H1 (cell line): Measurements from ENCODE around the gene HK1. TPM values are rescaled to one million over a fixed set of nuclear protein-coding genes. Genes with fewer than 3 reads are reported as not detected.

ENCODE experiments used
- CTCF ChIA-PET: fragments of 300-600 bp; sonication (Branson Sonifier 250); formaldehyde crosslinking; loops from one replicate; lab custom pipeline; 2021; ENCODE audit not compliant: partially characterized antibody; lab: Charles Lee
- POLR2A ChIA-PET: fragments of 300-600 bp; sonication (Branson Sonifier 250); formaldehyde crosslinking; loops from one replicate; lab custom pipeline; 2021; ENCODE audit warnings: inconsistent platforms; ENCODE audit not compliant: partially characterized antibody; lab: Charles Lee
- DNase-seq, 2 experiments: peaks; one replicate each; pipeline versions ENCODE4 v3.0.0 to v3.0.0-alpha.2; 2010 to 2022; ENCODE audit warnings: low spot score in 2 of 2, low read depth in 1 of 2, mixed read lengths in 1 of 2
- FAIRE-seq: peaks from 2 replicates; lab custom pipeline; 2011; peaks lifted over from hg19 to GRCh38; lab: Jason Lieb, UNC
- H2AFZ ChIP-seq: 2 replicates; pipeline ENCODE4 v1.8.1; 2012; ENCODE audit warnings: low read length, inconsistent platforms
- H2AK5ac ChIP-seq: 2 replicates; pipeline ENCODE4 v1.6.1; 2013; ENCODE audit warnings: low read depth, low read length
- H2BK120ac ChIP-seq: replicated peaks from 2 replicates; pipeline ENCODE3; 2013; ENCODE audit warnings: low read depth, low read length, inconsistent platforms
- H2BK12ac ChIP-seq: 2 replicates; pipeline ENCODE4 v1.6.1; 2013; ENCODE audit warnings: low read depth, low read length
- H2BK15ac ChIP-seq: 2 replicates; pipeline ENCODE4 v1.6.1; 2013; ENCODE audit warnings: low read length
- H2BK20ac ChIP-seq: 2 replicates; pipeline ENCODE4 v1.6.1; 2013; ENCODE audit warnings: low read length
- H2BK5ac ChIP-seq: 2 replicates; pipeline ENCODE4 v1.6.1; 2013; ENCODE audit warnings: low read depth, low read length
- H3K14ac ChIP-seq: 2 replicates; pipeline ENCODE4 v1.6.1; 2013; ENCODE audit warnings: inconsistent platforms; ENCODE audit not compliant: insufficient read length
- H3K18ac ChIP-seq: 2 replicates; pipeline ENCODE4 v1.6.1; 2013; ENCODE audit warnings: low read length; ENCODE audit errors: extremely low read depth
- H3K23ac ChIP-seq: 2 replicates; pipeline ENCODE4 v1.6.1; 2013; ENCODE audit warnings: inconsistent platforms; ENCODE audit not compliant: insufficient read length
- H3K23me2 ChIP-seq: 2 replicates; pipeline ENCODE4 v1.6.1; 2013; ENCODE audit warnings: low read depth, low read length
- H3K27ac ChIP-seq: 2 replicates; pipeline ENCODE4 v1.6.1; 2011; ENCODE audit warnings: low read depth, low read length, inconsistent platforms
- H3K27me3 ChIP-seq, 4 experiments: replicated peaks in 1 of 4; 1 replicate in 1 of 4; 2 replicates in 3 of 4; pipeline versions ENCODE4 v1.6.1 to v1.8.1; 2011 to 2013; ENCODE audit warnings: low read length in 3 of 4, mild to moderate bottlenecking in 3 of 4, inconsistent platforms in 2 of 4, mixed read lengths in 2 of 4, moderate library complexity in 1 of 4; ENCODE audit not compliant: control insufficient read depth in 3 of 4, insufficient read depth in 3 of 4; ENCODE audit errors: extremely low read depth in 1 of 4
- H3K36me3 ChIP-seq, 4 experiments: 2 replicates each; pipeline versions ENCODE4 v1.6.1 to v1.8.1; 2011 to 2013; ENCODE audit warnings: mild to moderate bottlenecking in 4 of 4, low read length in 3 of 4, moderate library complexity in 2 of 4, control low read depth in 1 of 4, inconsistent platforms in 1 of 4; ENCODE audit not compliant: insufficient read depth in 4 of 4, control insufficient read depth in 2 of 4
- H3K4ac ChIP-seq: replicated peaks from 2 replicates; pipeline ENCODE3; 2013; ENCODE audit warnings: low read length, low read depth, mixed read lengths, inconsistent platforms; ENCODE audit not compliant: insufficient read length
- H3K4me1 ChIP-seq, 4 experiments: replicated peaks in 1 of 4; 1 replicate in 1 of 4; 2 replicates in 3 of 4; pipeline versions ENCODE4 v1.6.1 to v1.8.1; 2011 to 2013; ENCODE audit warnings: low read length in 3 of 4, inconsistent platforms in 2 of 4, mixed read lengths in 1 of 4; ENCODE audit not compliant: insufficient read depth in 4 of 4, control insufficient read depth in 3 of 4
- H3K4me2 ChIP-seq, 2 experiments: 2 replicates each; pipeline versions ENCODE4 v1.6.1 to v1.8.1; 2011 to 2013; ENCODE audit warnings: low read depth in 2 of 2, low read length in 2 of 2, control low read depth in 1 of 2, inconsistent platforms in 1 of 2, mild to moderate bottlenecking in 1 of 2; ENCODE audit not compliant: insufficient read depth in 1 of 2
- H3K4me3 ChIP-seq, 4 experiments: fragments of 200-600, 300-600 bp in 1 of 4; sonication (generic), shearing (Covaris generic), sonication (Bioruptor Twin) in 1 of 4; 2 replicates each; pipeline versions ENCODE4 v1.5.1 to v1.8.1; 2011 to 2016; ENCODE audit warnings: low read length in 4 of 4, low read depth in 3 of 4, control low read depth in 2 of 4, inconsistent platforms in 2 of 4, mild to moderate bottlenecking in 2 of 4, mixed read lengths in 1 of 4, moderate library complexity in 1 of 4; ENCODE audit not compliant: insufficient read depth in 2 of 4; ENCODE audit errors: extremely low read depth in 1 of 4
- H3K56ac ChIP-seq: replicated peaks from 2 replicates; pipeline ENCODE3; 2013; ENCODE audit warnings: low read depth, mild to moderate bottlenecking, mixed read lengths, low read length, inconsistent platforms; ENCODE audit not compliant: insufficient read length
- H3K79me1 ChIP-seq: 2 replicates; pipeline ENCODE4 v1.6.1; 2013; ENCODE audit warnings: low read depth, low read length, control low read depth
- H3K79me2 ChIP-seq, 2 experiments: 2 replicates each; pipeline versions ENCODE4 v1.6.1 to v1.8.1; 2012 to 2013; ENCODE audit warnings: low read length in 2 of 2, mild to moderate bottlenecking in 2 of 2, inconsistent platforms in 1 of 2; ENCODE audit not compliant: insufficient read depth in 2 of 2, control insufficient read depth in 1 of 2
- H3K9ac ChIP-seq, 4 experiments: replicated peaks in 1 of 4; 1 replicate in 1 of 4; 2 replicates in 3 of 4; pipeline versions ENCODE4 v1.6.1 to v1.8.1; 2011 to 2013; ENCODE audit warnings: low read depth in 3 of 4, low read length in 3 of 4, control low read depth in 2 of 4, mild to moderate bottlenecking in 2 of 4, moderate library complexity in 2 of 4, inconsistent platforms in 1 of 4; ENCODE audit errors: extremely low read depth in 1 of 4
- H3K9me3 ChIP-seq, 2 experiments: 2 replicates each; pipeline versions ENCODE4 v1.6.1 to v1.8.1; 2012 to 2013; ENCODE audit warnings: mild to moderate bottlenecking in 2 of 2, moderate library complexity in 2 of 2, control low read depth in 1 of 2, inconsistent platforms in 1 of 2, low read depth in 1 of 2, low read length in 1 of 2, mixed read lengths in 1 of 2; ENCODE audit not compliant: insufficient read depth in 2 of 2
- H4K20me1 ChIP-seq, 2 experiments: replicated peaks in 1 of 2; 2 replicates each; pipeline versions ENCODE3 to v1.8.1; 2011 to 2013; ENCODE audit warnings: inconsistent platforms in 2 of 2, low read length in 2 of 2, mild to moderate bottlenecking in 1 of 2; ENCODE audit not compliant: insufficient read depth in 2 of 2, control insufficient read depth in 1 of 2
- H4K5ac ChIP-seq: 2 replicates; pipeline ENCODE4 v1.6.1; 2013; ENCODE audit warnings: low read length, low read depth, mixed read lengths, inconsistent platforms; ENCODE audit not compliant: insufficient read length
- H4K8ac ChIP-seq: 2 replicates; pipeline ENCODE4 v1.8.0; 2013; ENCODE audit warnings: mild to moderate bottlenecking, moderate library complexity, low read length, inconsistent platforms; ENCODE audit not compliant: insufficient read depth; ENCODE audit errors: extremely low read depth
- H4K91ac ChIP-seq: replicated peaks from 2 replicates; pipeline ENCODE3; 2013; ENCODE audit warnings: low read length, mixed read lengths, inconsistent platforms; ENCODE audit not compliant: insufficient read length
- BCL11A ChIP-seq, 2 experiments: IDR thresholded peaks; one replicate each; pipeline ENCODE4 v1.6.1; 2011; ENCODE audit warnings: low read depth in 2 of 2, low read length in 2 of 2, mild to moderate bottlenecking in 2 of 2
- FOSL1 ChIP-seq: IDR thresholded peaks from 2 replicates; pipeline ENCODE4 v1.6.1; 2011; ENCODE audit warnings: mild to moderate bottlenecking, low read depth, low read length, moderate library complexity; ENCODE audit not compliant: insufficient read depth
- JUND ChIP-seq: IDR thresholded peaks from 2 replicates; pipeline ENCODE4 v1.6.1; 2011; ENCODE audit warnings: mild to moderate bottlenecking, improper control_type of control experiment, low read length
- MAFK ChIP-seq: IDR thresholded peaks from 2 replicates; pipeline ENCODE4 v1.6.1; 2012; ENCODE audit warnings: low read depth, mild to moderate bottlenecking, improper control_type of control experiment, low read length
- SAP30 ChIP-seq: fragments of 300-600 bp; sonication (generic); IDR thresholded peaks from 2 replicates; pipeline ENCODE4 v1.7.1; 2012; ENCODE audit warnings: low read length, moderate library complexity, mild to moderate bottlenecking, inconsistent platforms; ENCODE audit not compliant: insufficient read depth, insufficient replicate concordance
- TBP ChIP-seq: IDR thresholded peaks from 2 replicates; pipeline ENCODE4 v1.6.1; 2011; ENCODE audit warnings: low read depth, low read length, improper control_type of control experiment
- YY1 ChIP-seq: IDR thresholded peaks from 2 replicates; pipeline ENCODE4 v1.6.1; 2011; ENCODE audit warnings: low read depth, mild to moderate bottlenecking, low read length
- WGBS, 2 experiments: shearing (Covaris generic) in 1 of 2; methylation state at CpG; one replicate each; pipeline versions ENCODE4 v1.1.6 to v1.1.7; 2013 to 2015; ENCODE audit warnings: low lambda C conversion rate in 2 of 2, mixed read lengths in 2 of 2, inconsistent platforms in 1 of 2, low coverage in 1 of 2, missing lambda C conversion rate in 1 of 2; ENCODE audit not compliant: insufficient replicate concordance in 2 of 2, insufficient coverage in 1 of 2, insufficient read length in 1 of 2; ENCODE audit errors: extremely low coverage in 1 of 2, missing lambda C conversion rate in 1 of 2; 5-methylcytosine and 5-hydroxymethylcytosine counted together
- polyA plus RNA-seq, 7 experiments: library from polyadenylated mRNA; depleted of rRNA in 3 of 7; stranded (reverse) in 5 of 7; unstranded in 2 of 7; fragments of >200 nt in 5 of 7; fragments of 200-250 nt in 2 of 7; gene quantifications; 1 replicate in 5 of 7; 2 replicates in 1 of 7; 4 replicates in 1 of 7; pipeline versions ENCODE4 v1.2.1 to v1.2.3, GENCODE V29; 2011 to 2013; ENCODE audit warnings: missing spikeins in 2 of 7, mixed read lengths in 2 of 7
- total RNA-seq: library from RNA; stranded (reverse); fragmentation: NEBNext Ultra II Directional; extraction: Animal tissue kit (Norgen Biotek cat#: 25700); gene quantifications from 2 replicates; pipeline ENCODE4 v1.2.1, GENCODE V29; 2021
- TF ChIP-seq, protein P1 (sequence below): IDR thresholded peaks from 2 replicates; pipeline ENCODE4 v1.6.1; 2011; ENCODE audit warnings: low read depth, mild to moderate bottlenecking, low read length; ENCODE audit not compliant: insufficient read depth
- TF ChIP-seq, protein P2 (sequence below): IDR thresholded peaks from 2 replicates; pipeline ENCODE4 v1.6.1; 2011; ENCODE audit warnings: low read length, improper control_type of control experiment

HK1 gene
- total and polyA plus RNA-seq, 2 of the 8 experiments (the other 6 are each of a cell fraction or from before 2014, with no cell fraction given), result 55.8 to 247 TPM

DNA sequence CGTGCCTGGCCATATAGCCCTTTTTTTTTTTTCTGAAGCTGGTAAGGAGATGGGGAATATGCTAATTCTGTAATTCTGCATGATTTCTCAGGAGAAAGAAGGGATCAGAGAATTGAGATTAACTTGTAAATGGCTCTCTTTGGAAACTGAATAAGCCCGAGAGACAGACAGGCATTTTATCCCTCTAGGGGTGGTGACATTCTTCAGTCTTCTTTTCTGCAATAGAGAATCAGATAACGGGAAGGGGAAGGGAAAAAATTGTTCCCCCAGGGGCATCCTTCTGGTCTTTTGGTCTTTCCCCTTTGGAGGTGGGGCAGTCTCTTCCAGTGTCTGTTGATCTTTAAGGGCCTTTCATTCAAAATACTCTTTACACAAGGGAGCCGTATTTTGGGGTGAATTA is 34.2 kb downstream of the HK1 start:
- Histone ChIP-seq H4K5ac (no peak overlapping the region), H3K79me2 (no peaks in the 10 kb centered on the region), H3K4me3 (no peak overlapping the region), H3K9ac (no peak overlapping the region), H4K20me1 (no peaks in the 10 kb centered on the region), H2AFZ (no peak overlapping the region), H2BK5ac (no peak overlapping the region), H3K27ac (no peak overlapping the region), H3K4ac (no peak overlapping the region), H3K9me3 (no peaks in the 10 kb centered on the region), H3K56ac (no peak overlapping the region), H3K27me3 (no peaks in the 10 kb centered on the region), H2BK12ac (no peak overlapping the region), H4K91ac (no peak overlapping the region), H3K18ac (peak overlapping the region; percentile 3; the same call in 1 of the 2 replicates), H3K23me2 (no peaks in the 10 kb centered on the region; the same call in 1 of the 2 replicates), H2AK5ac (no peak overlapping the region), H3K4me2 (no peak overlapping the region), H3K23ac (no peak overlapping the region), H2BK120ac (no peak overlapping the region), H3K4me1 (peaks cover 8 to 14% (median 11%) of the 10 kb centered on the region in 4 experiments), H3K14ac (no peak overlapping the region), H4K8ac (no peak overlapping the region), H3K79me1 (no peaks in the 10 kb centered on the region), H3K36me3 (no peaks in the 10 kb centered on the region), H2BK20ac (no peak overlapping the region; the same call in 1 of the 2 replicates), H2BK15ac (no peak overlapping the region)
- DNase-seq (no peak), FAIRE-seq (no peak)
- no peak for TF ChIP-seq JUND
- no peak for TF ChIP-seq MAFK
- no peak for TF ChIP-seq TBP
- TF ChIP-seq SAP30, result no peak
- TF ChIP-seq, protein P1, sequence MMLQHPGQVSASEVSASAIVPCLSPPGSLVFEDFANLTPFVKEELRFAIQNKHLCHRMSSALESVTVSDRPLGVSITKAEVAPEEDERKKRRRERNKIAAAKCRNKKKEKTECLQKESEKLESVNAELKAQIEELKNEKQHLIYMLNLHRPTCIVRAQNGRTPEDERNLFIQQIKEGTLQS, result no peak
- TF ChIP-seq, protein P2, sequence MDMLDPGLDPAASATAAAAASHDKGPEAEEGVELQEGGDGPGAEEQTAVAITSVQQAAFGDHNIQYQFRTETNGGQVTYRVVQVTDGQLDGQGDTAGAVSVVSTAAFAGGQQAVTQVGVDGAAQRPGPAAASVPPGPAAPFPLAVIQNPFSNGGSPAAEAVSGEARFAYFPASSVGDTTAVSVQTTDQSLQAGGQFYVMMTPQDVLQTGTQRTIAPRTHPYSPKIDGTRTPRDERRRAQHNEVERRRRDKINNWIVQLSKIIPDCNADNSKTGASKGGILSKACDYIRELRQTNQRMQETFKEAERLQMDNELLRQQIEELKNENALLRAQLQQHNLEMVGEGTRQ, result no peak
- TF ChIP-seq FOSL1, result no peak
- no peak for TF ChIP-seq BCL11A (IDR thresholded peaks at IDR 0.05; ENCODE audit: low read depth in 2 of 2, low read length in 2 of 2)
- TF ChIP-seq YY1, result no peak
- ChIA-PET POLR2A (no interaction called here), CTCF (interaction anchor here (0.6 to 2.8 kb wide), 20 partner anchors 8 to 203 kb away, joined by 3 to 13 read pairs (median 5); no protein-coding TSS in a partner anchor)
- 47% methylated on average over 4 of the region's 4 CpGs; no CpG with 5 or more reads in 1 of the 2 experiments for WGBS, 2 experiments
